ENCODE results near the gene TLCD5.
A peak's percentile ranks its signal among the peaks of the same experiment; 100 is the strongest.

The TLCD5 gene

GRCh38 chr11:120337355-120338106 is 12.4 kb downstream of the TLCD5 start:
- DNase-seq (ENCODE audit: low read depth in 2 of 2) = no peak

GRCh38 chr11:120338107-120338933 is 13.2 kb downstream of the TLCD5 start:
- no peak for DNase-seq (ENCODE audit: low read depth in 2 of 2)

- DNase-seq (ENCODE audit: low read depth in 2 of 2) = no peak
Observed at GRCh38 chr11:120339394-120339890, 14.3 kb downstream of the TLCD5 start.

GRCh38 chr11:120340529-120340928 is 15.4 kb downstream of the TLCD5 start:
- DNase-seq (ENCODE audit: low read depth in 2 of 2) = no peak

- no peak for DNase-seq (ENCODE audit: low read depth in 2 of 2)
Observed at GRCh38 chr11:120342226-120342625, 17.1 kb downstream of the TLCD5 start.

GRCh38 chr11:120342678-120343077 is 17.6 kb downstream of the TLCD5 start:
- DNase-seq (ENCODE audit: low read depth in 2 of 2) = no peak

GRCh38 chr11:120343429-120343828 is 18.3 kb downstream of the TLCD5 start:
- no peak for DNase-seq (ENCODE audit: low read depth in 2 of 2)

- peak in 1 of 2 donors; percentile 11 for DNase-seq (ENCODE audit: low read depth in 2 of 2)
Observed at GRCh38 chr11:120344302-120345004, 19.4 kb downstream of the TLCD5 start.

- no peak for DNase-seq (ENCODE audit: low read depth in 2 of 2)
Observed at GRCh38 chr11:120346233-120346632, 21.1 kb downstream of the TLCD5 start.

- no peak for DNase-seq (ENCODE audit: low read depth in 2 of 2)
Observed at GRCh38 chr11:120350637-120351036, 25.5 kb downstream of the TLCD5 start.

- no peak for DNase-seq (ENCODE audit: low read depth in 2 of 2)
Observed at GRCh38 chr11:120352405-120352804, 27.3 kb downstream of the TLCD5 start.

GRCh38 chr11:120354068-120354467 is 29.0 kb downstream of the TLCD5 start:
- no peak for DNase-seq (ENCODE audit: low read depth in 2 of 2)

GRCh38 chr11:120354779-120355178 is 29.7 kb downstream of the TLCD5 start:
- no peak for DNase-seq (ENCODE audit: low read depth in 2 of 2)

GRCh38 chr11:120357620-120358019 is 32.5 kb downstream of the TLCD5 start:
- DNase-seq (ENCODE audit: low read depth in 2 of 2) = no peak

GRCh38 chr11:120358729-120359128 is 33.6 kb downstream of the TLCD5 start:
- no peak for DNase-seq (ENCODE audit: low read depth in 2 of 2)

- DNase-seq (ENCODE audit: low read depth in 2 of 2) = no peak
Observed at GRCh38 chr11:120363436-120363835, 38.3 kb downstream of the TLCD5 start.

GRCh38 chr11:120365512-120365911 is 40.4 kb downstream of the TLCD5 start:
- no peak for DNase-seq (ENCODE audit: low read depth in 2 of 2)

GRCh38 chr11:120372296-120372695 is 47.2 kb downstream of the TLCD5 start:
- DNase-seq (ENCODE audit: low read depth in 2 of 2) = no peak

GRCh38 chr11:120375076-120375475 is 50.0 kb downstream of the TLCD5 start:
- DNase-seq (ENCODE audit: low read depth in 2 of 2) = no peak

- no peak for DNase-seq (ENCODE audit: low read depth in 2 of 2)
Observed at GRCh38 chr11:120376547-120377182, 51.6 kb downstream of the TLCD5 start.

GRCh38 chr11:120378474-120378873 is 53.4 kb downstream of the TLCD5 start:
- no peak for DNase-seq (ENCODE audit: low read depth in 2 of 2)

GRCh38 chr11:120381401-120381800 is 56.3 kb downstream of the TLCD5 start:
- no peak for DNase-seq (ENCODE audit: low read depth in 2 of 2)
